HG02588 (cell line): Measurements from ENCODE around the gene ZC3H12D.
"Not testable (repeated sequence)": the region's sequence is repeated elsewhere in the genome, so short reads cannot be mapped to it uniquely, and the experiment has no call there.

ENCODE experiments used
- ATAC-seq: cut with Tn5 transposase; IDR thresholded peaks from one replicate; pipeline ENCODE4 v1.9.1; 2021; ENCODE audit warnings: mild to moderate bottlenecking, moderate library complexity; ENCODE audit not compliant: unreplicated experiment

ZC3H12D gene

DNA sequence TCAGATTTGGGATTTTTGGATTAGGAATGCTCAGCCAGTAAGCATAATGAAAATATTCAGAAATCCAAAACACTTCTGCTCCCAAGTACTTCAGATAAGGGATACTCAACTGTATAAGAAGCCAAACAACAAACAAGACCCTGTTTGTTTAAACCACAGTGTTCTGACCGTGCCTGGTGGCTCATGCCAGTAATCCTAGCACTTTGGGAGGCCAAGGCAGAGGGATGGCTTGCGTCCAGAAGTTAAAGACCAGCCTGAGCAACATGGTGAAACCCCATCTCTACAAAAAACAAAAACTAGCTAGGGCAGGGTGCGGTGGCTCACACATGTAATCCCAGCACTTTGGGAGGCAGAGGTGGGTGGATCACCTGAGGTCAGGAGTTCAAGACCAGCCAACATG lies 24.6 kb downstream of the ZC3H12D start:
- ATAC-seq = not testable (repeated sequence)

DNA sequence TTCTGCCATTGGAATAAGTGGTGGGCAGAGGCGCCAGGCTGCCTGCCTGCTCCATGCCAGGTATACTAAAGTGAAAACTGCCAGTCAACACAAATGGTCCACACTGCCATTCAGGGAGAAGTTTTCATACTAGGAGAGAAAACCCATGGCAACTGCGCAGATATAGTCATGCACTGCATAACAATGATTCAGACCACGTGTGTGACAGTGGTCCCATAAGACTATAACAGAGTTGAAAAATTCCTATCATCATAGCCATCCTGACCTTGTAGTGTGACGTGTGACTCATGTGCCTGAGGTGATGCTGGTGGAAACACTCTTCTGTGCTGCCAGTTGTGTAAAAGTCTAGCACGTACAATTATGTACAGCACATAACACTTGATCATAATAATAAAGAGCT lies 25.1 kb downstream of the ZC3H12D start:
- no peak for ATAC-seq

GRCh38 chr6:149458806-149459205 lies 26.0 kb downstream of the ZC3H12D start:
- ATAC-seq = no peak

DNA sequence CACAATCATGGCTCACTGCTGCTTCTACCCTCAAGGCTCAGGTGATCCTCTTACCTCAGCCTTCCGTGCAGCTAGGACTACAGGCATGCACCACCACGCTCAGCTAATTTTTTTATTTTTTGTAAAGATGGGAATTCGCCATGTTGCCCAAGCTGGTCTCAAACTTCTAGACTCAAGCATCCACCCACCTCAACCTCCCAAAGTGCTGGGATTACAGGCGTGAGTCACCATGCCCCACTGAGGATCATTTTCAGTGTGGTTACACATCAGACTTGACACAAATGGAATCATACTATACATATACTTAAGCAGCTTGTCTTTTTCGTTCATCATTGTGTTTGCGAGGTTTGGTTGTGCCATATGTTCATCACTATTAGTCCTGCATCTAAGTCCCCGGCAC lies 26.6 kb downstream of the ZC3H12D start:
- ATAC-seq = no peak

GRCh38 chr6:149457316-149457884 lies 27.4 kb downstream of the ZC3H12D start:
- no peak for ATAC-seq

DNA sequence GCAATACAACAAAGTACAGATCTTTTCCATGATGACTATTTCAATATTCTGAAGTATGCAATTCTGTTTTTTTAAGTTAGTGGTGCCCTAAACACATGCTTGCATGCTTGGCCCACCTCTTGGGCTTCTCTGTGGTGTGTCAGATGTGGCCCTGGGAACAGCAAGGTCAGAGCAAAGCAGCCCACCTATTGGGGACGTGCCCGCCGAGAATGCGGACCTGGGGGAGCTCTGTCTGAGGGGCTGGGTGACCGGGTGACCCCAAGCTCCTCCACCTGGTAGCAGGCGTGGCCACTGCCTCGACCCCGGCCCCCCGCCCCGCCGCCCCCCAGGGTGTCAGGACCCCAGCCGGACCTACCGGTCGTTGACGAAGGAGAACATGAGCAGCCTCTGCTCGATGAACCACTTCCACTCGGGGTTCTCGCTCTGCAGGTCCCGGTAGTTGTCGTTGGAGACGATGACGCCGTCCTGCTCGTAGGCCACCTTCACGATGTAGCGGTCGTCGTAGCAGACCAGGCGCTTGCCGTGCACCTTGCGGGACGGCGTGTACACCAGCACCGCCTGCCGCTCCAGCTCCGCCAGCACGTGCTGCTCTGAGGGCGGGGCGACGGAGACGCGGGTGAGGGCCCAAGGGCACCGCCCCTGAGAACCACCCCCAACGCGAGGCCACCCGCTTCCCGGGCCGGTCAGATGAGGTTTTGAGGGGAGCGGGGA lies 28.3 kb downstream of the ZC3H12D start:
- no peak for ATAC-seq

- ATAC-seq = no peak
These were observed 29.6 kb downstream of the ZC3H12D start for GRCh38 chr6:149455031-149455732.

GRCh38 chr6:149454346-149454848 lies 30.4 kb downstream of the ZC3H12D start:
- no peak for ATAC-seq

DNA sequence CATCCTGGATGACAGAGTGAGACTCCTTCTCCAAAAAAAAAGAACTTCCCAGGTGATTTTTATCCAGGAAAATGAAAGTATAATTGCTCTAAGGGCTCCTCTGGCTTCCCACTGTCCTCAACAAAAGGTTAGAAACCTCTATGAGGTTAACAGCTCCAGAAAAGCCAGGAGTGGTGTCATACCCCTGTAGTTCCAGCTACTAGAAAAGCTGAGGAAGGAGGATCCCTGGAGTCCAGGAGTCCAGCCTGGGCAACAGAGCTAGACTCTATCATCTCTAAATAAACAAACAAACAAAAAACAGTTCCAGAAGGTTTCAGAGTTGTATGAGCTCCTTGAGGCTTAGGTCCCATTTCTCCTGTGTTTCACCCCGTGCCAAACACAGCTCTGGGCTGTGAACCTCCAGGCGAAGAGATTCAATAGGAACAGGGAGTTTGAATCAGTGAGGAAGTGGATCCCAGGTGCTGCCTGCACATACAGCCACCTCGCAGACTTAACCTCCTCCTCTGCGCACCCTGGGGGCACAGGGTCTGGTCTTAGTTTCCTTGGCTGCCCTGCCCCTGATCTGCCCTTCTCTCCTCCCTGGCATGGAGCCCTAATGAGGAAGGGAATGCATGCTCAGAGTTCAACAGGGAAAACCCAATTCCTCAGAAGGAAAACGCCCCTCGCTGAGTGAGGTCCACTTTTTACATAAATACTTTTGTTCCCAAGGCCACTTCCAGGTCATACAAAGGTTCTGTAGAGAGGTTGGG lies 31.0 kb downstream of the ZC3H12D start:
- no peak for ATAC-seq

- no peak for ATAC-seq
These were observed 32.5 kb downstream of the ZC3H12D start for GRCh38 chr6:149452037-149452939.

DNA sequence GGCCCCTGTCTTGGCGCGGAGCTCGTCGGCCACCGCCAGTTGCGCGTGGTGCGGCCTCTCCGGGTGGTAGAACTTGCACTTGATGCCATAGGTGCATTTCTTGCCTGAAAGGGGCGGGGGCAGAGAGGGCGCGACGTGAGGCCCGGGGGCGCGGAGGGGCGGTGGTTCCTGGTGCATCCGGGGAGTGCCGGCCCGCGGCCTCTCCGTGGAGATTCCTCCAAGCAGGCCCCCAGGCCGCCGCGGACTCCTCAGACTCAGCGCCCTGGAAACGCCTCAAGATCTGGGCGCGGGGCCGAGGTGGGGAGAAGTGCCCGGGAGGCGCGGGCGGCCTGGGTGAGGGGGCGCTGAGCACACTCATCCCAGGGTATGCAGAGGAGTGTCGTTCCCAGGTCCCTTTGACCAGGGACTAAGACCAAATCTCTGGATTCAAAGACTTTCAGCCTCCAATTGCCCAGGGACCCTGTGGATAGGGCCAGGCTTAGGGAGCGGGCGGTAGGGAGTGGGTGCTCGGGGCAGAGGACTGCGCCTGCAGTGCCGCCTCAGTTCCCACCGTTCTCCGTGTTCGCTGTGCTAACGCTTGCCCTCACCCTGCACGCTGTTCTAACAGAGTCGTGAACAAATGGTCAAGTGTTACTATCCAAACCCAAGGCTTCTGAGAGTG lies 33.3 kb downstream of the ZC3H12D start:
- ATAC-seq = no peak

- ATAC-seq = no peak
These were observed 34.0 kb downstream of the ZC3H12D start for GRCh38 chr6:149450679-149451375.

- no peak for ATAC-seq
These were observed 34.8 kb downstream of the ZC3H12D start for GRCh38 chr6:149449831-149450678.

DNA sequence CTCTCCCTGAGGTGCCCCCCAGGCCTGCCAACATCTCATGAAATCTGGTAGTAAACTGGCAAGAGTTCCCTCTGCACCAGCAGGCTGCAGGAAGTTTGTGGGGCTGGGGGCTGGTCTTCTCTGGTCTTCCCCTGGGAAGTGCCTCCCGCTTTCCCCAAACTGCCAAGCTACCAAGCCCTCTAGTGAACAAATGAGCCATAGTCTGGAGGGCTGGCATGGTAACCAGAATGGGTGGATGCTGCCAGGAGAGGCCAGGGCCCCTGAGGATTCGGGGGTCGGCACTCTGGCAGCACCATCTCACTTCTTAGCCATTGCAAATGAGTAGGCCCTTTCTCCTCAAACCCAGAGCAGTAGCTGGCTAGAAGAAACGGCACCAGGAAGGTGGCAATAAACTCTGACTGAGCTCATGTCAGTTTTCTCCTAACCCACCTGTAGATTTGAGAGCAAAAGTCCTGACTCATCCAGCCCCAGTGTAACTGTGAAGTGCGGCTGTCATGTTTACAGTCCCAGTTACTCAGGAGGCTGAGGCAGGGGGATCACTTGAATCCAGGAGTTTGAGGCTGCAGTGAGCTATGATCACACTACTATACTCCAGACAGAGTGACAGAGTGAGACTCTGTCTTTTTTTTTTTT lies 35.9 kb downstream of the ZC3H12D start:
- no peak for ATAC-seq

GRCh38 chr6:149446791-149447376 lies 37.9 kb downstream of the ZC3H12D start:
- no peak for ATAC-seq

- ATAC-seq = no peak
These were observed 39.2 kb downstream of the ZC3H12D start for GRCh38 chr6:149445573-149445972.

DNA sequence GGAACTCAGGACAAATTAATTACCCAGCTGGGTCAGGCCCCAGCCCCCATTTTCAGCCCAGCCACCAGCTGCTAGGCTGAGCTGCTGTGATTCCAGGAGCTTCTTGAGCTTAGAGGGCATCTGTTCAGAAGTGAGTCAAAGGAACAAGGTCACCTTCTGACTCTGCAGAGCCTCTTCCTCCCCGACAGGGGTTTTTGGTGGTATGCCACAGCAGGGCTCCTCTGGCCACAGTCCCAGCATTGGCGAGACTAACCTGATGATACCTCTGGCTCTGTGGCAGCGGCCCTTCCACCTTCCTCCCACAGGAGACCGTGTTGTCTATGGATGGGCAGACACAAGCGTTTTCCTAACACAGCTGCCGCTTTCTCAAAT lies 39.7 kb downstream of the ZC3H12D start:
- ATAC-seq = no peak
